COLO668 (cell line): ENCODE results near the gene DGKI.
A peak's percentile ranks its signal among the peaks of the same experiment; 100 is the strongest.

Experiments used
- DNase-seq: peaks from one replicate; lab custom pipeline; 2025; ENCODE audit not compliant: unreplicated experiment; lab: John Stamatoyannopoulos, UW

The DGKI gene

GRCh38 chr7:137609500-137609899, 237.3 kb downstream of the DGKI start:
- no peak for DNase-seq

GRCh38 chr7:137606061-137606674, 240.6 kb downstream of the DGKI start:
- DNase-seq = no peak

- no peak for DNase-seq
Observed at GRCh38 chr7:137603043-137603442, 243.7 kb downstream of the DGKI start.

- DNase-seq = no peak
Observed at GRCh38 chr7:137601642-137602041, 245.1 kb downstream of the DGKI start.

- DNase-seq = no peak
Observed at GRCh38 chr7:137597856-137598255, 248.9 kb downstream of the DGKI start.

- no peak for DNase-seq
Observed at GRCh38 chr7:137593115-137593711, 253.6 kb downstream of the DGKI start.

- peak; percentile 38 for DNase-seq
Observed at GRCh38 chr7:137592232-137592896, 254.4 kb downstream of the DGKI start.

GRCh38 chr7:137591421-137591837, 255.3 kb downstream of the DGKI start:
- no peak for DNase-seq

GRCh38 chr7:137590756-137591305, 255.9 kb downstream of the DGKI start:
- DNase-seq = no peak

GRCh38 chr7:137590071-137590755, 256.6 kb downstream of the DGKI start:
- DNase-seq = no peak

- DNase-seq = no peak
Observed at GRCh38 chr7:137587326-137587725, 259.4 kb downstream of the DGKI start.

- no peak for DNase-seq
Observed at GRCh38 chr7:137585591-137585990, 261.2 kb downstream of the DGKI start.

GRCh38 chr7:137583172-137583571, 263.6 kb downstream of the DGKI start:
- DNase-seq = no peak

GRCh38 chr7:137579913-137580640, 266.7 kb downstream of the DGKI start:
- DNase-seq = no peak

- no peak for DNase-seq
Observed at GRCh38 chr7:137578541-137578940, 268.2 kb downstream of the DGKI start.

- DNase-seq = no peak
Observed at GRCh38 chr7:137577184-137577583, 269.6 kb downstream of the DGKI start.

GRCh38 chr7:137576481-137576880, 270.3 kb downstream of the DGKI start:
- no peak for DNase-seq

- DNase-seq = no peak
Observed at GRCh38 chr7:137574812-137575211, 272.0 kb downstream of the DGKI start.

- DNase-seq = no peak
Observed at GRCh38 chr7:137572056-137572784, 274.6 kb downstream of the DGKI start.

- no peak for DNase-seq
Observed at GRCh38 chr7:137564677-137565076, 282.1 kb downstream of the DGKI start.
